ENCODE data around the gene KAT2B.
A peak's percentile ranks its signal among the peaks of the same experiment; 100 is the strongest.

The KAT2B gene

GRCh38 chr3:20154078-20154477 is 113.8 kb downstream of the KAT2B start:
- no peak for DNase-seq

GRCh38 chr3:20154928-20155327 is 114.7 kb downstream of the KAT2B start:
- DNase-seq = no peak

- no peak for DNase-seq
Observed at GRCh38 chr3:20160230-20160629, 120.0 kb downstream of the KAT2B start.

DNA sequence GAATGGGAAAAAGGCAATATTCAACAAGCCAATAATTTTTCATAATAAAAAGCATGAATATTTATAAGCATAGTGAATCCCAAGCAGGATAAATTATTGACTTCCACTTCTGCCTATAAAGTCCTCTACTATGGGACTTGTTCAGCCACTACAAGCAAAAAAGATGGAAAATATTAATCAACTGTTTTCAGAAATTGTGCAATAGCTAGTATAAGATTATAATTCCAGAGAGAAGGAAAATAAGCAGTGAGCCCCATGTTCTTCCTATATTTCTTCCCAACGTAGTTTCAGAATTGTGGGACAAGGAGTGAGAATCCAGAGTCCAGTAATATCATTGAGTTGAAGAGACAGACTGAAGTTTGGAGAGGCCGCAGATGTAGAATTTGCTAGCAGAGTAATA is 121.5 kb downstream of the KAT2B start:
- no peak for DNase-seq

- DNase-seq = no peak
Observed at GRCh38 chr3:20173844-20174410, 133.7 kb downstream of the KAT2B start.

DNA sequence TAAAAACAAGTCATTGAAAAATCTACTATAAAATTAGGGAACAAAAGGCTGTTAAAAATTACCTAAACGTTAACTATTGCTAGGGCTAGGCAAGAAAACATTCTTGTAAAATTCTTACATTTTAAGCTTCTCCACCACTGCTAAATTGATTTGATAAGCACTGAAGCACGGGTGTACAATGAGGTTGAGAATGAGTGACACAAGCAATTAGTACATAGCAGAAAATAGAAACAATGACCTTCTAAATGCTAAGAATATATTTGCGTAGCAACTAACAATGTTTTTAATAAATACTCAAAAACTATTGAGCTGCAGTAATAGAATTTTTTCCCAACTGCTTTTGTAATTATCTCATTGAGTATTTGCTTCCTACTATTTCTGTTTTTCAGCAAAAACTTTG is 141.0 kb downstream of the KAT2B start:
- no peak for DNase-seq

DNA sequence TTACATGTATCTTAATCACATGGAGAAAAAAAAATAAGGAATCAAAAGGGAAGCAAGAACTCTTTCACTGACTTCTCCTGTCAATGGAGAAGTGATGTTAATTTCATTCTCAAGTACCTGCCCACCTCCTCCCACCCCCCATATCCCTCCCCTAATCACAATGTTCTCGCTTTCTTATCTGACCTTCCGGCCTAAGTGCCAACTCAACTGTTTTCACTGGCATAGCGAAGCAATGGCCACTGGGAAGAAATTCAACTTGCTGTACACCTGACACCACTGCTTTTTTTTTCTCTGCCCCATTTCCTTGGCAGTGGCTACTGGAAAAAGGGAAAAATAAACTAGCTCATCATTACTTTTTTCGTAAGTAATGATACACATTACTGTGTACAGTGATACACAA is 142.0 kb downstream of the KAT2B start:
- DNase-seq = no peak

DNA sequence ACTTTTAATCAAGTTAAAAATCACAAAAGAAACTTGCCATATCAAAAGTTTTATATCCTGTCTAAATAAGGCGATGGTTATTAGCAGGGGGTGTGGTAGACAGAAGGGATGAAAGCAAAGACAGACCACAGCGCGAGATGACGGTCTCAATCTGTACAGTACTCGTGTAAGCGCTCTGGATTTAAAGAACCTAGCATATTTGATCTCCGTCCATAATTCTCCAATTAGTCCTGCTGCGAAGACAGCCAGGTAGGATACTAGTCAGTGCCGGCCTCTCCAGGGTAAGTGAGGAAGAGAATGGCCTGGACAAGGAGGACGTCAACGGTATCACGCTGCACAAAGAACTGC is 145.1 kb downstream of the KAT2B start:
- DNase-seq = no peak

- DNase-seq = peak; percentile 96
Observed at GRCh38 chr3:20185679-20186599, 145.7 kb downstream of the KAT2B start, which contains the start of gene SGO1. SGO1 (minus strand) TSS chr3:20186206; CDS start chr3:20184027, 2,179 bp downstream.

- no peak for DNase-seq
Observed at GRCh38 chr3:20186600-20187004, 146.4 kb downstream of the KAT2B start.

GRCh38 chr3:20190991-20191390 is 150.7 kb downstream of the KAT2B start:
- no peak for DNase-seq

DNA sequence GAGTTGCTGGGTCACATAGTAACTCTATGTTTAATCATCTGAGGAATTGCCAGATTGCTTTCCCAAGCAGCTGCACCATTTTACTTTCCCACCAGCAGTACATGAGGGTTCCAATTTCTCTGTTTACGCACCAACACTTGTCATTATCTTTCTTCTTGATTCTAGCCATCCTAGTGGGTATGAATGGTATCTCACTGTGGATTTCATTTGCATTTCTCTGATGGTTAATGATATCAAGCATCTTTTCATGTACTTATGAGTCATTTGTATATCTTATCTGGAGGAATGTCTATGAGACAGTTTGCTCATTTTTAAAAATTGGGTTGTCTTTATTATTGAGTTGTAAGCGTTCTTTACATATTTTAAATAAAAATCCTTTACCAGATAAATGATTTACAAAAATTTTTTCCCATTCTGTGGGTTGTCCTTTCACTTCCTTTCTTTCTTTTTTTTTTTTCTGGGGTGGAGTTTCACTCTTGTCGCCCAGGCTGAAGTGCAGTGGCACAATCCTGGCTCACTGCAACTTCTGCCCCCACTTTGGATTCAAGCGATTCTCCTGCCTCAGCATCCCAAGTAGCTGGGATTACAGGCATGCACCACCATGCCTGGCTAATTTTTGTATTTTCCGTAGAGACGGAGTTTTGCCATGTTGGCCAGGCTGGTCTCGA is 154.7 kb downstream of the KAT2B start:
- DNase-seq = peak; percentile 16

GRCh38 chr3:20197775-20198174 is 157.5 kb downstream of the KAT2B start:
- no peak for DNase-seq

DNA sequence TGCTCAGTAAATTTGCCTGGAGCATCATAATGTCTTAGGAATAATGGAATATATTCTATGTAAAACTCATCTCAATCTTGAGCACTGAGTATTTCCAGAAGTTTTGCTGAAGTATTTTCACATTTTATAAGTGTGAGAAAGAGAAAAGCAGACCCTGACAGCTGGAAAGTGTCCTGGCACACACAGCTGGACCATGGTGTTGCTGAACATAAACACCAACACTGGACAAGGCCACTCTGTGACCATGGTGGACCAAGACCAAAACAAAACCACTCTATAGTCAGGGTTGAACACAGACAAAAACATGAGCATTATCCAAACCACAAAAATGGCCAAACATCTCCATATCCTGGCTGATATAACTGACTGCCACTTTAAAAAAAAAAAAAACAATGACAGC is 160.9 kb downstream of the KAT2B start:
- DNase-seq = no peak
